NCI-H226 (cell line): ENCODE results near the gene THAP4.

Experiments
- DNase-seq: peaks from one replicate; pipeline ENCODE4 v3.0.0-alpha.2; 2015

THAP4 gene

DNA sequence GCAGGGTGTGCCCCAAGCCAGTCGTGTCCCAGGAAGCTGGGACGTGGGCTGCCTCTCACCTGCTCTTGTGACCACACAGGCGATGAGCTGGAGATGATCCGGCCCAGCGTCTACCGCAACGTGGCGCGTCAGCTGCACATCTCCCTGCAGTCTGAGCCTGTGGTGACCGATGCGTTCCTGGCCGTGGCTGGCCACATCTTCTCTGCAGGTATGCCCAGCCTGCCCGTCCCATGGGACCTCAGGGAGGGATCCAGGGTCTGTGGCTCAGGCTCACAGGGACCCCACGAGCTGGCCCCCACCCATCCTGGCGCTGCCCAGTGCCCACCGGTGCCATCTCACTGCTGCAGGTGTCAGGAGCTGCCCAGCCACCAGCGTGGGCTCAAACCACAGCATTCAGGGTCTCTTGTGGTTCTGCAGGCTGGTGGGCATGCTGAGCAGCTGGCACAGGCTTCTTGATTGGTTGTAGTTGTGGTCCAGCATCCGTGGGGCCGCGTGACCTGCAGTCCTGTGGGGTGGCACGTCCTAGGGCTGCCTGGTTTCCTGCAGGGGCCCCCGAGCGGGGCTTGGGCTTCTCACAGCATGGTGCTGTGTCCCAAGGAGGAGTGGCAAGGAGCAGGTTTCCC, 74.6 kb downstream of the THAP4 start:
- no peak for DNase-seq

DNA sequence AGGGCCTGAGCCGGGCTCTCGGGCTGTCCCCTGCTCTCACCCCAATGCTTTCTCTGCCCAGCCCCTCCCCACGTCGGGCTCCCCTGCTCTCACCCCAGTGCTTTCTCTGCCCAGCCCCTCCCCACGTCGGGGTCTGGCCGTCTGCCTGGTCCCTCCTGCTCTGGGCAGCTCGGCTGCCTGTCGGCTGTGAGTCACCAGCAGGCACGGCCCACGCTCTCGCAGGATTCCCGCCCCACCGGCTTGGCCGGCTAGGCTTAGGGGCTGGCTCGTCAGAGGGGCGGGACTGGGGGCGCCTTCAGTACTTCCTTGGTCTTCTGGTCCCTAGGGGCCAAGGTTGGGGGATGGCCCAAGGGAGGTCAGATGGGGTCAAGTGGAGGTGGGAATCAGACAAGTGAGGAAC, 75.1 kb downstream of the THAP4 start:
- peak; percentile 85 for DNase-seq

DNA sequence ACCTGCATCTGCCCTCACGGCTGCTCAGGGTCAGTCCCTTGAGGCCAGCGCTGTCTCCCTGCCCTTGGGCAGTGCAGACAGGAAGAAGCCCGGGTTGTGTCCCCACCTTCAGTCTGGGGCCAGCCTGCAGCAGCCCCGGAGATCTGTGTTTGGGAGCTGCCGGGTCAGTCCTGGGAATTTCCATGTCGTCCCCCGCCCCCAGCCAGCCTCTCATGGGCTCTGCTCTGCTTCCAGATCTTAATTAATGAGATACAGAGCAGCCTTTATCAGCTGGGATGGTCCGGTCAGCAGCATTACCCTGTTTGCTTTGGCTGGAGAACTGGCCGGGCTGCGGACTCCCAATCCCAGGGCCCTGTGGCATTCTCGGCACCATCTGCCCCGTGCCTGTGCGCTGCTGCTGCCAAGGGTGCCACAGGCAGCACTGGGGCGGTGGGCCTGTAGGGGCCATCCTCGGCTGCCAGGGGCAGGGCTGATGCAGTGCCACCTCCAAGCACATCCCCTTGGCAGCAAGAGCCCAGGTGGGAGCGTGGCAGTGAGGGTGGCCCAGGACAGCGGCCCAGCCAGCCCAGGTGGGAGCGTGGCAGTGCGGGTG, 76.0 kb downstream of the THAP4 start:
- no peak for DNase-seq

DNA sequence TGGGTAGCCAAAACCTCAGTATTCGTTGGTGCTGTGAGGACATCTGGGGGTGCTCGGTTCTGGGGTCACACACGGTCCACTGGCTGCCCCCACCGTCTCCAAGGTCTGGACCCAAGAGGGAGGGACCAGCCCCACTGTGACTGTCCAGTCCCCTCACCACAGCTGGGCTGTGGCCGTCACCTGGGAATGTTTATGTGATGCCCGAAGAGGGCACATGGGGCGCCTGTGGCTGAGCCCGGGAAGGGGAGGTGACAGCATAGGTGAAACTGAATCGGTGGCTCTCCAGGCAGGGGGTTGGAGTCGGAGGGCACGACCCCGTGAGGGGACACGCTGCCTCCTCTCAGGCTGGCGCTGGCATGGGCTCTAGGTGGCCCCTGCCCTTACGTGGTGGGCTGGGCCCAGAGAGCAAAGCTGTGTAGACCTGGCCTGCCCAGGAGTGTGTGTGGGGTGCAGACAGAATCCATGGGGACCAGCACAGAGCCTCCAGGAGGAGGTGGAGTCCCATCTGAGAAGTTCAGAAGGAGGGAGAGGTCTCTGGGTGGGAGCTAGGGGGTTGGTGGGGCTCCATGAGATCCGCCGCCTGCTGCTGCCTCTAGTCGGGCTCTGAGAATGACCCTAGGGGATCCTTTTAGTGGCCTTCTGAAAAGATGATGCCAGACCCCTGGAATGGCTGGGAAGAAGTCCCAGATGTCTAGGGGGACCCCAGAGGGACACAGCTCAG, 76.6 kb downstream of the THAP4 start:
- no peak for DNase-seq

DNA sequence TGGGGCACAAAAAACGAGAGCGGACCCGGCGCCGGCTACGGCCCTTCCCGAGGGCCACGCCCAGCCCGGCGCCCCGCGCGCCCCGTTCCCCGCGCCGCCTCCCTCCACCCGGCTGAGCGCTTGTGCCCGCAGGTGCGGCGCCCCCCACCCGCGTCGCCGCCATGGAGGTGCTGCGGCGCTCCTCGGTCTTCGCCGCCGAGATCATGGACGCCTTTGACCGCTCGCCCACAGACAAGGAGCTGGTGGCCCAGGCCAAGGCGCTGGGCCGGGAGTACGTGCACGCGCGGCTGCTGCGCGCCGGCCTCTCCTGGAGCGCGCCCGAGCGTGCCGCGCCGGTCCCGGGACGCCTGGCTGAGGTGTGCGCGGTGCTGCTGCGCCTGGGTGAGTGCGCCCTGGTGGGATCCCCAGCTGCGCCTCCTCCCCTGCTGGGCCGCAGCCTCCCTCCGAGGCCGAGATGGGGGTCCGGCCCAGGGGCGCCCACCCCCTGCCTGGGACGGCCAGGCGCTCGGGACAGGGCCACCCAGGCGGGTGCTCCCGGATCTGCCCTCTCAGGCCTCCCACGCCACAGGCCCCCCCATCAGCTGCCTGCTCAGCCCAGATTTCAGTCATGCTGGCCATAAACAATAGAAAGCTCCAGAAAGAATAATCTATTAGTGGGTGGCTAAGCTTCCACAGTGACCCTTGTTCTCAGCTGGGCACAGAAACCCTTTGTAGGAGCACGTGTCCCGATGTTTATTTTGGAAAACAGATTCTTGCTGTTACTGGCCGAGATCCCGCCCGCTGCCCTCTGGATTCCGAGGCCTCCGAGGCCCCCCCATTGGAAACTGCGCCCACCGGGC, 77.4 kb downstream of the THAP4 start:
- DNase-seq, result peak; percentile 55

DNA sequence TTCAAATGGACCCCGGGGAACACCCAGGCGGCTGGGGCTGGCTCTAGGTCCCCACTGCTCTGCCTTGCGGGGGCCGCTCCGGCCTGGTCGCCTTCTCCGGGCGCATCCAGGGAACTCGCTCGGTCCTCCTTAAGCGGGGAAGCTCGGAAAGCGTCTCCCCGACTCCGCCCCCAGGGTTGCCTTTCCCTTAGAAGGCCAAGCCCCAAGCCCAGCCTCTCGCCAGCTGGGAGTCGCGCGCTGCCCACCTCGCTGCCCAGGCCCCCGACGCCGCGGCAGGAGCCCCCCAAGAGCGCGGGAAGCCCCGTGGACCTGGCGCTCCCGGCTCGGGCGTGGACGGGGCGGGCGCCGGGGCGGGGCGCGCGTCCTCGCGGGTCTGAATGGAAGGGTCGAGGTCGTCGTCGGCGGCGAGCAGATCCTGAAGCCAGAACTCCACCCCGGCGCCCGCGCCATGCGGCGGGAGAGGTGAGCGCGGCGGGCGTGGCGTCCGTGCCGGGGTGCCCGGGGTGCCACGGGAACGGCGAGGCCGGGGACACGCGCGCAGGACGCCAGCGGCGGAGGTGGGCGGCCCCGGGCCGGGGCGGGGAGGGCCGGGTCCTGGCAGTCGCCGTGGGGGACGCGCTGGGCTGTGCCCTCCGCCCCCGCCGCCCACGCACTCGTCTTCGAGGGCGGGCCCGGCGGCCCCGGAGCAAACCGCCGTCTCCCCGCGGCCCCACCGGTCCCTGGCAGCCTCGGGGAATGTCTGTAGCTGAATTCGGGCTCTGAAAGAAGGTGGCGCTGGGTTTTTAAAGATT, 78.2 kb downstream of the THAP4 start, which contains the start of gene BOK:
Gene BOK (plus strand): TSS at position 214 of the 791 bp plus-strand sequence. CDS start 739 bp downstream, outside the sequence.
- DNase-seq, result peak; percentile 86

DNA sequence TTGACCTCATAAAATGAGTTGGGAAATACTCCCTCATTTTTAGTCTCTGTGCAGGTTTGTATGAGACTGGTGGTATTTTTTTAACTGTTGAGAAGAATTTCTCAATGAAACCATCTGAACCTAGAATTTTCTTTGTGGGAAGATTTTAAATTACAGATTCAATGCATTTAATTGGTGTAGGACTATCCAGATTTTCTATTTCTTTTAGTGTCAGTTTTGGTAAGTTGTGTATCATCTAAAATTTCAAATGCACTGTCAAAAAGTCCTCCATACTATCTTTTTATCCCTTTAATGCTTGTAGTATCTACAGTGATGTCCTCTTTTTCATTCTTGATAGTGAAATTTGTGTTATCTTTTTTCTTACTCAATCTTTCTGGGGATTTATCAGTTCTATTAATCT, 80.2 kb downstream of the THAP4 start:
- no peak for DNase-seq

DNA sequence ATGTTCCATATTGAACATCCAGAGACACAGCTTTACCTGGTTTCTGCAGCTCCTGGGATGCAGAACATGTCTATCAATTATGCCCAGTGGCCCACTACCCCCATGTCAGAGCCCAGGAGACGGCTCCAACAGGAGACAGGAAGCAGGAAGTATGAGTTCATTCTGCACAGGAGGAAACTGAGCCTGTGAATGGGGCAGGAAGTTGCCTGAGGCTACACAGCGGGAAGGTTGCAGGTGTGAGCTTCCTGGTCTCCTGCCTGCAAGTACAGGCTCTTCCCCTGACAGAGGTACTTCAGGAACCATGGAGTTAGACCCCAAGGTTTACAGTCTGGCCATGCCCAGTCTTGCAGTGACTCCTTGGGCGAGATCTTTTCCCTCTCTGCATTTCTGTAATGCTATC, 81.2 kb downstream of the THAP4 start:
- no peak for DNase-seq

DNA sequence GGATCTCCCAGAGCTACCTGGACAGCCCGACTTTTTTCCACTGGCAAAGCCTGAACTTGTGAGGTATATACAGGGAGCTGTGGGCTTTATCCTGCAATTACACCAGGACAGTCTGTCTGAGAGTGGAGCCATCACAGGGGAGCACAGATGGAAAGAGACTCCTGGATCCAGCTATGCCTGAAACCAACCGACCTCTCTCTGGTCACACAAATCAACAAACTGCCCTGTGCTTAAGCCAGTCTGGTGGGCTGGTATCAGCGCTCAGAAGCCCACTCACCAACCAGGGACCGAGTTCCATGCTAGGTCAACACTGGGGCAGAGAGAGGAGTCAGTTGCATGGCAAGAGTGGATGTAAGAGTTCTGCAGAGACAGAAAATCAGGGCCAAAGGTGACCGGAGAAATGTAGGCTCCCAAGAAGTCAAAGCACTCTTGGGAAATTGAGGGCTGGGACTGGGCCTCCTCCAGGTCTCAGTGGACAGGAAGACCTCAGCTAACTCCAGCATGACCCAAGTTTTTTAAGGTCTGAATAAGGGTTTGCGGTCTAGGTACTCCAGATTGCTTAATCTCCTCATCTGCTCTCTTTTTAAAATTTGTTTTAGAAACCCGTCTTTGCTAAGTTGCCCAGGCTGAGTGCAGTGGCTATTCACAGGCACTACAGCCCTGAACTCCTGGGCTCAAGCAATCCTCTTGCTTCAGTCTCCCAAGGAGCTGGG, 82.2 kb downstream of the THAP4 start:
- no peak for DNase-seq

DNA sequence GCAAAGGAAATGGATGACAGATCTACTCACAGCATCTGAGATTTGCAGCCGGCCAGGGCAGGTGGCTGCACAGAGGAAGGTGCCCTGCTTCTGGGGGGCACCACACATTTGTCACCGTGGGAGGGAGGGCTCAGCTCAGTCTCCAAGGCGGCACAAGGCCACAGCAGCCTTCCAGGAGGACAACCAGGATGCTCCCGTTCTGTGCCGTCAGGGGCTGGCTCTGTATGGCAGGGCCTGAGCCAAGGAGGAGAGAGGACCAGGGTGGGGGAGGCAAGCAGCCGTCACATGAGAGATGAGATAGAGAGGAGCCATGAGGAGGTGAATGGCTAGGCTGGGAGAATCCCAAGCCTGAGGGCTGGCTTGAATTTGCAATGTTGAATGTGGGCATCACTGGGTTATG, 83.0 kb downstream of the THAP4 start:
- no peak for DNase-seq

DNA sequence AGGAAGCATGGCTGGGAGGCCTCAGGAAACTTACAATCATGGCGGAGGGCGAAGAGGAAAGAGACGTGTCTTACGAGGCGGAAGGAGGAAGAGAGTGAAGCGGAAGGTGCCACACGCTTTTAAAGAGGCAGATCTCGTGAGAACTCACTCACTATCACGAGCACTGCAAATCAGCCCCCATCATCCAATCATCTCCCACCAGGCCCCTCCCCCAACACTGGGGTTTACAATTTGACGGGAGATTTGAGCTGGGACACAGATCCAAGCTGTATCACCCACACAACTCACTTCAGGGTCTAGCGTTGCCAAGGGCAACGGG, 83.5 kb downstream of the THAP4 start:
- no peak for DNase-seq

DNA sequence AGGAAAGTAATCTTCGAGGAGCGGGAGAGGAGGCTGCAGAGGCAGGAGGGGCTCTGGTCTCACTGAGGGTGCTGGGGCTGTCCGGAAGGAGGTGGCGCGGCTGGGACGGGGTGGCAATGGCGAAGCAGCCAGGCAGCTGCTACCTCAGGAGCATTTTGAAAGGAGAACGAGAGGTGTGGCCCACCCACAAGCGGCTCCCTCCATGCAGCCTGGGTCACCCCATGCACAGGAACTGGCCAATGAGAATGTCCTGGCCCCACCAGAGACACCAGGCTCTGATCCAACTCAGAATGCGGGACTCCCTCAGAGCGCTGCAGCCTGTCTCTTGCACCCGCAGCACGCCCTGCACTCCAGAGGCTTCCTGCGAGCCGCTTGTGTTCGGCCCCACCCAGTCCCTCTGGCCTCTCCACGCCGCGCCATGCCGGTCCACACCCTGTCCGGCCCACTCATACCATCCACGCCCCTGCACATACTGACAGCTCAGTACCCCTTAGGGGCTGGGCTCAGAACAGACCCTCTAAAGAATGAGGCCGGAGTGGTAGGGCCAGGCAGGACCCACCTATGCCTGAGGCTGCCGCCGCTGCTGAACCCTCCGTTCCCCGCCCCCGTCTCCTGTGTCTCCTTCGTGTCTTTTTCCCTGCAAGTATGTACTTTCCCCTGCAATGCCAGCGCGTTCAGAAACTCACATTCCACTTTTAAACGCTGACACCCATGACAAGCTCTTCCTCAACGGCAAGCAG, 84.8 kb downstream of the THAP4 start:
- no peak for DNase-seq

DNA sequence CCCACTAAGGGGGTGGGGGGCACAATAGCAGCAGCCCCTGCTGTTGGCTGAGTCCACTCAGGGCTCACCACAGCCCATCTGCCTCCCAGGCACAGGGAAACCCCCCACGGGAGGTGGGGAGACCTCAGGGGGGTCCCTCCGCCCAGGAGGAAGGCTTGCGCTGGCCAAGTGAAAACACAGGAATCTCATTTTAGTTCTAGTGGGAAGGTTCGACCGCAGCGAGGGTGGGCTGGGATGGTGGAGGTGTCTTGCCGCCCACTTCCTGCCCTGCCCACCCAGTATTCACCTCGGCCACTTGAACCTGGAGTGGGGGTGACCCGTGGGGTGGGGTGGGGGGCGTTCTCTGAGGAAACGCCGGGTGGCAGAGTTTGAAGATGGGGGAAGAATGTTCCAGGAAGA, 85.4 kb downstream of the THAP4 start:
- DNase-seq, result no peak

DNA sequence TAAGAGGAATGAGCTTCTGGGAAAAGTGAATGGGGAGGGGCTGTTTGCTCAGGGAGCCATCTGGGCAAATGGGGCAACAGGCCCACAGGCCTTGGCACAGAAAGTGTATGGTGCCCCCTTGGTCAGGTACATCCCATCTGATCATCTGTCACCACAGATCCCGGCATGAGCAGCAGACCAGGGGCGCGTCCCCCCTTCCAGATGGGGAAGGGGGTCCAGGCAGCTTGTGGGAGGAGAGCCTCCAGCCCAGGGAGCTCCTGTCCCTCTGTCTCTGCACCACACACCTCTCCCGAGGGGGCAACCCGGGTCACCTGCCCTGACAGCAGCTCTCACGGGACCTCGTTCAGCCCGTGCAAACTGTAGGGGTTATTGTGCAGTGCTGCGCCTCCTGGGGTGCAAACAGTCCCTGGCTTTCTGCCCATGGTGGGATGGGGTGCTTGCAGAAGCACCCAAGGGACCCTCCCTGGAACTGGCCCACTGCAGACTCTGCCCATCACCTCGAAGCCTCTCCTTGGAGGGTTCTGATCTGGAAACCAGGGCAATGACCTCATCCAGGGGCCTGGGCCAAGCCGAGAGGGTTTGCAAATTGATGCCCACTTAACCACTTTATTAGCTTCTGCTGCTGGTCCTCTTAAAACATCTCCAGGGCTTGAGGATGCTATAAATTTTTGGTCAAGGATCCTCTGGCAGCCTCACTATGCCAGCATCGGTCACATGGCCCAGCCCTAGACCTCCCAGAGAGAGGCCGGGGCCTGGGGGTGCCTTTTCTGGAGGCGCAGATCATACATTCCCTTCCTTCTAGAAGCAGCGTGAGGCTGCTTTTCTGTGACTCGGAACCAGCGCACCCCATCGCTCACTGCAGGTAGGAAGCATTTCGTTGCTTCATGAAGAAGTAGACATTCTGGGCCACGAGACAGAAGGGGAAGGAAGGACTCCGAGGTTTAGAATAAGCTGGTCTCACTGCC, 86.1 kb downstream of the THAP4 start:
- DNase-seq, result no peak

DNA sequence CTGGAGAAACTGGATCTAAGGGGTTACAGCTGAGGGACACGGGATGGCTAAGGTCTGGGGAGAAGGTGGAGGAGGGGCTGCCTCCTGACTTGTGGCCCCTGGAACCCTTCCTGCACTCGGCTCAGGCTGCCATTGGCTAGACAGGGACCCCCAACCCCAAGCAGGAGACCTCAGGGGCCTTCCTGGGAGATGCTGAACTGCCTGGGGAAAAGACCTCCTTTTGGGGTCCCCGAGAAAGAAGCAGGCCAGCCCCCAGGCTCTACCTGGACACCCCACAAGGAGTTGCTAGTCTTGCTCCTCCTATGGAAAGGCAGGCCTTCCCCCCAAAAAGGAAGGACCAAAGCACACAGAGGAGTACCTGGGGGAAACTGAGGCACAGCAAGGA, 88.5 kb downstream of the THAP4 start:
- no peak for DNase-seq

DNA sequence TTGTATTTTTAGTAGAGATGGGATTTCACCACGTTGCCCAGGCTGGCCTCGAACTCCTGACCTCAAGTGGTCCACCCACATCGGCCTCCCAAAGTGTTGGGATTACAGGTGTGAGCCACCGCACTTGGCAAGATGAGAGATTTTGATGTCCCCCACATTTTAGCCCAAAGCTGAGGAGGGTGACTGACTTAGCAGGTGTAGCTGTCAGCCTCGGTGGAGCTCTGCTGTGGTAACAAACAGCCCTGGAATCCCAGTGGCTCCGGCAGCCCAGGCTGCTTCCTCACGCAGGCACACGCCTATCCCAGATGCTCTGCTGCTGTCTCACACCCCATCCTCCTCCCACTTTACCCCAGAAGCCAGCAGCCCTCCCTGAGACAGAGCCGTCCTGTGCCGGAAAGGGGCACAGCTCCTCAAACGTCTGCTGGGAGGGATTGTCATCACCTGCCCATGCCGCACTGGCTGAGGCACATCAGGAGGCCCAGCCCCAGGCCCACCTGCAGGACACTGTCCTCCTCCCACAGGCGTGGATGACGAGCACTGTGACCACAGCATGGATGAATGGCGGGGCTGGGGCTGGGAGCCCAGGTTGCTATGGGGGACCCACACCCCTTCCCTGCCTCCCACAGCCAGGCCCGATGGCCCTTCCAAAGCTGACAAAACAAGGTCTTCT, 89.0 kb downstream of the THAP4 start:
- DNase-seq, result no peak

DNA sequence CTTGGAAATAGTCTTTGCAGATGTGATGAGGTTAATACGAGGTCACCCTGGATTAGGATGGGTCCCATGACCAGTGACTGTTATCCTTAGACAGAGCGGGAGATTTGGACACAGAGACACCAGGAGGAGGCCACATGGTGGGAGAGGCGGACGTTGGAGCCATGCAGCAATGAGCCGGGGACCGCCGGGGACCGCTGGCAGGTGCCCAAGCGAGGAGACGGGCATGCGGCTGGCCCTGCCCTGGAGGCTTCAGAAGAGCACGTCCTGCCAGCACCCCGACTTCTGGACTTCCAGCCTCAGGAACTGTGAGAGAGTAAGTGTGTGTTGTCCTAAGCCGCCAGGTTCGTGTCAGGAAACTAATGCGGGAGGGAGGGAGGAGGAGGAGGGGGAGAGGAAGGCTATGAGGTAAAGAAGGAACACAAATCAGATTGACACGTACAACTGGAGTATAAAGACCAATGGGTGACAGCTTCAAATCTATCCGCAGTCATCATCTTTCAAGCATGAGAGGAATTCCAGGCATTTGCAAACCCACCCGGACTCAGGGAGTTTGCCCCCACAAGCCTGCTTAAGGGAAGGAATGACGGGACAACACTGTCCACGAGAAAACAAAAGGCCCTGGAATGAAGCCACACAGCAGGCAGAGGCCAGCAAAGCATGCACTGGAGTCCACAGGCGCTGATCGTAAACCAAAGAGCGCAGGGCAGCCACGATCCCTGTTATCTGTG, 90.0 kb downstream of the THAP4 start:
- peak; percentile 100 for DNase-seq

DNA sequence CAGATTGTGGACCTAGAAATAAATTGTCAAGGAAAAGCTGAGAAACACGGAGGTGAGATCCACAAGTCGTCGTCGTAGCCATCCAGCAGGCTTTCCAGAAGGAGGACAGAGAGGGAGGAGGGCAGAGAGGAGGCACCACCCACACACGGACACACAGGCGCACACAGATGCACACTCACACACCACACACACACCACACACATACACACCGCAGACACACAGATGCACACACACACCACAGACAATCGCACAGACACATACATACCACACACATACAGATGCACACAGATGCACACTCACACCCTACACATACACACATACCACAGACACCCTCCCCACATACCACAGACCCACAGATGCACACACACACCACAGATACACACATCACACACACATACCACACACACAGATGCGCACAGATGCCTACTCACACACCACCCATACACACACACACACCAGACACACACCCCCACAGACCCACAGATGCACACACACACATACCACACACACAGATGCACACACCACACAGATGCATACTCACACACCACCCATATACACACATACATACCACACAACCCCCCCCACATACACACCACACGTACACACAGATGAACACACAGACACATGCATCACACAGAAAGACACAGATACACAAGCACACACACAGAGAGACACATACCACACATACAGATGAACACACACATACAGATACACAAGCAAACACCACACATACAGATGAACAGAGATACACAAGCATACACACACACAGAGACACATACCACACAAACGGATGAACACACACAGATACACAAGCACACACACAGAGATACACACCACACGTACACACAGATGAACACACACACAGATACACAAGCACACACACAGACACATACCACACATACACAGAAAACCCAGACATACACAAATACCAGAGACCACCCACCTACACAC, 91.2 kb downstream of the THAP4 start:
- DNase-seq, result no peak
